DMS114 treated with DMSO at 0.1 percent for 48 hours (cell line): ENCODE results near the gene STARD13.

Experiments used
- DNase-seq: peaks from one replicate; lab custom pipeline; 2025; ENCODE audit not compliant: unreplicated experiment; lab: John Stamatoyannopoulos, UW

The STARD13 gene

DNA sequence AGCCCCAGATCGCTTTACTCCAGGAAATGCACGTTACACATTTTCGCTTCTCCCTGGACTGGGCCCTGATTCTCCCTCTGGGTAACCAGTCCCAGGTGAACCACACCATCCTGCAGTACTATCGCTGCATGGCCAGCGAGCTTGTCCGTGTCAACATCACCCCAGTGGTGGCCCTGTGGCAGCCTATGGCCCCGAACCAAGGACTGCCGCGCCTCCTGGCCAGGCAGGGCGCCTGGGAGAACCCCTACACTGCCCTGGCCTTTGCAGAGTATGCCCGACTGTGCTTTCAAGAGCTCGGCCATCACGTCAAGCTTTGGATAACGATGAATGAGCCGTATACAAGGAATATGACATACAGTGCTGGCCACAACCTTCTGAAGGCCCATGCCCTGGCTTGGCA lies 224.7 kb downstream of the STARD13 start:
- no peak for DNase-seq

DNA sequence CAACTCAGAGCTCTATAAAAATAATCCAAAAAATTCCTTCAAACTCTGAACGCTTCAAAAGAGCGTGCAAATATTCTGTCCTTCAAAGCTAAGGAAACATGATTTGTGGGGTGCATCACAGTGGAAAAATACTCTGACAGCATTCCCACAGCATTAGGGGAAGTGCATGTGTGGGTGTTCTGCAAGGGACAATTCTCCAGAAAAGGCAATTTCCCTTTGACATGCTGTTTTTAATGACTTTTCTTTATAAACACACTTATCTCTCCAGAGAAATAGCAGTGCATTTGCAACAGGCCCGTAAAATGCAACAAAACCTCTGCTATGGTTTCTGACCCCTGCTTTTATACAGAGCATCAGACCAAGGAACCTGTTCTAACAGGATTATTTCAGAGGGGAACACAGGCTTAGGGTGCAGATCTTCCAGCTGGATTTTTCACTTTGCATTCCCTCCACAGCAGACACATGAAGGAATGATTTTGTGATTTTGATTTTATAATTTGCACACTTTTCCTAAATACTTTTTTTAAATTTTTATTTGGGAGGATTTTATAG lies 226.7 kb downstream of the STARD13 start:
- no peak for DNase-seq

DNA sequence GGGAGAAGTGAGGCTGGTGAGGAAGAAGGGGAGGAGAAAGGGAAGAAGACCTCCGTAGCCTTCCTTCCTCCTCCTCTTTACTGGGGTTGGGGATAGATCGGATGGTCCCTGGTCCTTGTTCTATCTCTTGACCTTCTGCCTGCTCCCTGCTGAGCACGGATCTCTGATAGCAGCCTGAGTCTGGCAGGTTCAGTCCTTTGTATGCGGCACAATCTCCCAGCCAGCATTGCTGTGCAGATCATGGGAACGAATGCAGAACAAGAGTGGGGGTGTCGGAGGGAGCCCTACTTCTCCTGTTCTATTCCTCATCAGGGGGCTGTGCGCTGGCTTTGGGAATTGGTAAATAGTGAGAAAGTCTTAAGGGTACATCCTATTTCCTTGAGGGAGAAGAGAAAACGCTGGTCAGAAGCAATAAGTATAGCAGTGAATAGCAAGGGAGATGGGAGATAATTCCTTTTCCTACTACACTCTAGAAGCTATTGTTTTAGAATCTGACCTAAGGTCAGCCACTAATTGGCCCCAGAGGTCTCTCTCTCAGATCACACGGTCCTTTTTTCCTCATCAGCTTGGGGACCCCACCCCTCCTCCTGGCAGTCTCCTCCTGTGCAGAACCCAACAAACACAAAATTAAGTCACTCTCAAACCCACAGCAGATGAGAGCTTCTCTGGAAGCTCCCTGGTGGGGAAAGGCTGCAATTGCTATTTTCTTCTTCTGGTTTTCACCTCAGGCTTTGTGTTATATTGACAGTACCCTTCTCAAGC lies 228.4 kb downstream of the STARD13 start:
- no peak for DNase-seq

DNA sequence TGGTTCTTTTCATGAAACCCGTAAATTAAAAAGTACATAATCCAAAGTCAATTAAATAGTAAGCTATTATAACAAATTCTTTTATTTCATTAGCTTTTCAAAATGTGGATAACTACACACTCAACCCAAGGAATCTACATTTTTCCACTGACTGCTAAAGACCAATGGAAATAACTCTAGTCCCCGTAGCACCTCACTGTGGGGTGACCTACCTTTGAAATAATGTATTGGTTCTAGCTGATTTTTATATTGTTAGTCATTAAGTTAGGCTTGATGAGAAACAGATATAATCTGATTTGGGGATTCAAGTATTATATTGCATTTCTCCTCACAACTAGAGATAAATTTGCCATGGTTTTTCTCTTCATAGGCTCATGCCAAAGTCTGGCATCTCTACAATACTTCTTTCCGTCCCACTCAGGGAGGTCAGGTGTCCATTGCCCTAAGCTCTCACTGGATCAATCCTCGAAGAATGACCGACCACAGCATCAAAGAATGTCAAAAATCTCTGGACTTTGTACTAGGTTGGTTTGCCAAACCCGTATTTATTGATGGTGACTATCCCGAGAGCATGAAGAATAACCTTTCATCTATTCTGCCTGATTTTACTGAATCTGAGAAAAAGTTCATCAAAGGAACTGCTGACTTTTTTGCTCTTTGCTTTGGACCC lies 232.0 kb downstream of the STARD13 start:
- no peak for DNase-seq
